ENCODE measurements around the gene SHOC2.

DNA sequence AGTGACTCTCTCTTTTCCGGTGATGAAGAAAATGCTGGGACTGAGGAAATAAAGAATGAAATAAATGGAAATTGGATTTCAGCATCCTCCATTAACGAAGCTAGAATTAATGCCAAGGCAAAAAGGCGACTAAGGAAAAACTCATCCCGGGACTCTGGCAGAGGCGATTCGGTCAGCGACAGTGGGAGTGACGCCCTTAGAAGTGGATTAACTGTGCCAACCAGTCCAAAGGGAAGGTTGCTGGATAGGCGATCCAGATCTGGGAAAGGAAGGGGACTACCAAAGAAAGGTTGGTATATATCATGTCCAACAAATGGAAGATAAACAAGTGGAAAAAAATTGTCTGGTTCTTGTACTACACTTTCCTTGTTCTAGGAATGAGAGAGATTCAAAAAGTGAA is 38.2 kb upstream of the SHOC2 start:
- no peak for TF ChIP-seq TAF1 (IDR thresholded peaks at IDR 0.05; ENCODE audit: borderline replicate concordance, low read depth, low read length)
- TF ChIP-seq POLR2A (IDR thresholded peaks at IDR 0.05; ENCODE audit: low read depth, low read length) = no peak
- no peak for TF ChIP-seq POLR2AphosphoS5 (IDR thresholded peaks at IDR 0.05; ENCODE audit: low read depth, low read length)

All from GM12892 (cell line).